GM12878 (cell line): ENCODE measurements around the gene MARVELD1. TPM values are rescaled to one million over a fixed set of nuclear protein-coding genes. Genes with fewer than 3 reads are reported as not detected.

Experiments
- ATAC-seq: fragments of 200-7000 bp; cut with Tn5 transposase; 3 replicates; pipeline ENCODE4 v1.9.1; 2020; ENCODE audit warnings: mild to moderate bottlenecking, moderate library complexity
- BruUV-seq: library from RNA; stranded (reverse); fragments of 400-500 nt; replicated peaks from 2 replicates; lab custom pipeline; 2021; lab: Mats Ljungman, UMichigan
- CTCF ChIA-PET: fragments of 300-600 bp; sonication (Branson Sonifier 250); formaldehyde crosslinking; extraction: SDS; loops from one replicate; lab custom pipeline; 2021; ENCODE audit warnings: inconsistent platforms; lab: Yijun Ruan, JAX
- POLR2A ChIA-PET: fragments of 350-600 bp; formaldehyde crosslinking; extraction: SDS; loops from one replicate; lab custom pipeline; 2021; ENCODE audit warnings: inconsistent platforms; lab: Charles Lee
- RAD21 ChIA-PET: fragments of 300-600 bp; sonication (Branson Sonifier 250); formaldehyde crosslinking; loops from one replicate; lab custom pipeline; 2023; ENCODE audit warnings: antibody characterized with exemption; ENCODE audit not compliant: unreplicated experiment; lab: Charles Lee
- SMC1A ChIA-PET: fragments of 300-600 bp; sonication (Branson Sonifier 250); formaldehyde crosslinking; loops from one replicate; lab custom pipeline; 2023; ENCODE audit not compliant: unreplicated experiment, uncharacterized antibody; lab: Charles Lee
- DNase-seq: peaks from one replicate; pipeline ENCODE4 v3.0.0-alpha.2; 2011; ENCODE audit warnings: low read depth, low spot score
- FAIRE-seq: peaks from 3 replicates; lab custom pipeline; 2011; peaks lifted over from hg19 to GRCh38; lab: Jason Lieb, UNC
- H2AFZ ChIP-seq: 2 replicates; pipeline ENCODE4 v1.6.0; 2011; ENCODE audit warnings: low read depth, low read length, control low read depth; ENCODE audit not compliant: control insufficient read depth
- H3K27ac ChIP-seq: 2 replicates; pipeline ENCODE4 v1.5.1; 2011; ENCODE audit warnings: control low read depth; ENCODE audit not compliant: control insufficient read depth, insufficient read depth
- H3K27me3 ChIP-seq, 2 experiments: replicated peaks in 1 of 2; 2 replicates each; pipeline versions ENCODE4 v1.6.0 to v1.6.1; 2011; ENCODE audit warnings: low read length in 1 of 2; ENCODE audit not compliant: control insufficient read depth in 2 of 2, insufficient read depth in 2 of 2
- H3K36me3 ChIP-seq, 2 experiments: 2 replicates each; pipeline ENCODE4 v1.5.1; 2011; ENCODE audit warnings: low read length in 1 of 2; ENCODE audit not compliant: control insufficient read depth in 2 of 2, insufficient read depth in 2 of 2
- H3K4me1 ChIP-seq: 2 replicates; pipeline ENCODE4 v1.6.1; 2011; ENCODE audit warnings: mild to moderate bottlenecking, low read length, moderate library complexity, mixed read lengths; ENCODE audit not compliant: control insufficient read depth, insufficient read depth
- H3K4me2 ChIP-seq: 2 replicates; pipeline ENCODE4 v1.6.0; 2011; ENCODE audit warnings: control low read depth; ENCODE audit not compliant: control insufficient read depth, insufficient read depth
- H3K4me3 ChIP-seq: fragments of 200-600 bp; sonication (generic); 2 replicates; pipeline ENCODE4 v1.5.1; 2016
- H3K79me2 ChIP-seq: 2 replicates; pipeline ENCODE4 v1.6.0; 2011; ENCODE audit warnings: low read length; ENCODE audit not compliant: control insufficient read depth, insufficient read depth
- H3K9ac ChIP-seq: 2 replicates; pipeline ENCODE4 v1.8.0; 2011; ENCODE audit warnings: low read length, control low read depth, mixed read lengths; ENCODE audit not compliant: control insufficient read depth, insufficient read depth
- H3K9me3 ChIP-seq: replicated peaks from 3 replicates; pipeline ENCODE4 v1.5.1; 2011; ENCODE audit warnings: mild to moderate bottlenecking, low read length; ENCODE audit not compliant: control insufficient read depth, insufficient read depth
- H4K20me1 ChIP-seq: 2 replicates; pipeline ENCODE4 v1.6.0; 2011; ENCODE audit not compliant: control insufficient read depth, insufficient read depth
- BRCA1 ChIP-seq: IDR thresholded peaks from 2 replicates; pipeline ENCODE4 v1.6.1; 2011; ENCODE audit warnings: low read depth, low read length, improper control_type of control experiment
- LARP7 ChIP-seq: fragments of 450-650 bp; IDR thresholded peaks from 2 replicates; pipeline ENCODE4 v1.6.1; 2017; ENCODE audit warnings: mild to moderate bottlenecking
- MTA2 ChIP-seq: fragments of 450-650 bp; IDR thresholded peaks from 2 replicates; pipeline ENCODE4 v1.6.1; 2016; ENCODE audit warnings: low read depth, mild to moderate bottlenecking, moderate library complexity
- MXI1 ChIP-seq: fragments of 150-350 bp; IDR thresholded peaks from 2 replicates; pipeline ENCODE4 v1.6.1; 2011; ENCODE audit warnings: low read depth, mild to moderate bottlenecking, inconsistent platforms, low read length, improper control_type of control experiment
- MYB ChIP-seq: fragments of 150-350 bp; IDR thresholded peaks from 2 replicates; pipeline ENCODE4 v1.6.1; 2014; ENCODE audit warnings: mild to moderate bottlenecking, low read depth, low read length, borderline replicate concordance
- NR2C1 ChIP-seq: fragments of 450-650 bp; IDR thresholded peaks from 2 replicates; pipeline ENCODE4 v1.6.1; 2017; ENCODE audit warnings: antibody characterized with exemption, mild to moderate bottlenecking, moderate library complexity
- POLR2AphosphoS2 ChIP-seq: IDR thresholded peaks from 2 replicates; pipeline ENCODE4 v1.6.1; 2011; ENCODE audit warnings: low read depth, mild to moderate bottlenecking, low read length, improper control_type of control experiment, moderate library complexity
- POLR2AphosphoS5 ChIP-seq: IDR thresholded peaks from 2 replicates; pipeline ENCODE4 v1.6.1; 2011; ENCODE audit warnings: mild to moderate bottlenecking, low read length, inconsistent platforms
- RELB ChIP-seq: fragments of 450-650 bp; IDR thresholded peaks from 2 replicates; pipeline ENCODE4 v1.6.1; 2017; ENCODE audit warnings: low read depth, mild to moderate bottlenecking, moderate library complexity
- RFX5 ChIP-seq: IDR thresholded peaks from 2 replicates; pipeline ENCODE4 v1.6.1; 2011; ENCODE audit warnings: low read depth, low read length, improper control_type of control experiment
- TCF3 ChIP-seq: IDR thresholded peaks from 2 replicates; pipeline ENCODE4 v1.6.1; 2012; ENCODE audit warnings: low read depth, mild to moderate bottlenecking, low read length, borderline replicate concordance; ENCODE audit not compliant: insufficient read depth
- ZBTB11 ChIP-seq: fragments of 450-650 bp; formaldehyde crosslinking; IDR thresholded peaks from 2 replicates; pipeline ENCODE4 v1.5.0; 2022; ENCODE audit warnings: mild to moderate bottlenecking, missing genetic modification characterization
- WGBS: methylation state at CpG from one replicate; pipeline ENCODE4 v1.1.6; 2016; ENCODE audit warnings: low lambda C conversion rate; ENCODE audit not compliant: insufficient replicate concordance, insufficient coverage; ENCODE audit errors: missing lambda C conversion rate; 5-methylcytosine and 5-hydroxymethylcytosine counted together
- in situ Hi-C: fragments of 300-500 bp; cut with MboI; formaldehyde crosslinking; loops from 9 replicates; pipeline ENCODE4 v1.14.3; 2018; ENCODE audit warnings: mixed read lengths
- intact Hi-C: fragments of 100-400 bp; cut with micrococcal nuclease; formaldehyde crosslinking; loops from one replicate; pipeline ENCODE4 v1.14.2; 2022; ENCODE audit not compliant: unreplicated experiment
- polyA plus RNA-seq, 11 experiments: library from polyadenylated mRNA; depleted of rRNA in 4 of 11; unstranded in 6 of 11; stranded (reverse) in 5 of 11; fragments of >200 nt; fragmentation: Nextera tagmentation in 4 of 11; fragmentation: Illumina TruSeq in 1 of 11; extraction: Ambion mirVana in 4 of 11; extraction: Trizol in 1 of 11; gene quantifications; 1 replicate in 1 of 11; 2 replicates in 10 of 11; pipeline versions ENCODE4 v1.2.1 to v1.2.3, GENCODE V29; 2011 to 2016; ENCODE audit warnings: inconsistent platforms in 2 of 11, missing spikeins in 2 of 11, low read depth in 1 of 11
- total RNA-seq, 4 experiments: library from RNA; depleted of rRNA in 3 of 4; stranded (reverse); fragments of >200 nt in 3 of 4; fragmentation: Illumina TruSeq in 1 of 4; extraction: Trizol in 1 of 4; gene quantifications; 2 replicates each; pipeline versions ENCODE4 v1.2.1 to v1.2.3, GENCODE V29; 2013 to 2021

Gene MARVELD1
- total and polyA plus RNA-seq, 10 of the 15 experiments (the other 5 are each of a cell fraction or from before 2014, with no cell fraction given): 0.54 to 8.4 (median 3.2) TPM

- no peak for TF ChIP-seq POLR2AphosphoS2
- no peak for TF ChIP-seq RELB
- TF ChIP-seq ZBTB11 (CRISPR knock-in tag): no peak
- TF ChIP-seq BRCA1: no peak
- TF ChIP-seq POLR2AphosphoS5: no peak
- TF ChIP-seq, all 136 proteins: peak for 0
Measured at GRCh38 chr10:97679594-97679993, 33.9 kb upstream of the MARVELD1 start (continued).

- ChIA-PET POLR2A (interaction anchor here (0.8 kb wide), 1 partner anchor 19 kb away, joined by 3 read pairs; no protein-coding TSS in a partner anchor), RAD21 (interaction anchor here (0.9 to 1.0 kb wide), 2 partner anchors 22 to 55 kb away, joined by 3 read pairs; partner anchors contain the start of gene ZFYVE27), SMC1A (interaction anchor here (1.5 to 5.9 kb wide), 3 partner anchors 22 to 52 kb away, joined by 3 to 38 read pairs (median 5); no protein-coding TSS in a partner anchor), CTCF (interaction anchor here (0.6 to 11.3 kb wide), 4 partner anchors 22 to 57 kb away, joined by 3 to 124 read pairs (median 60); partner anchors contain the start of gene ZFYVE27)
- no peaks in the 10 kb centered on the region for H3K79me2 ChIP-seq
- no peak overlapping the region for H3K9ac ChIP-seq
- BruUV-seq: no TSS peak
- H2AFZ ChIP-seq: no peak overlapping the region
- TF ChIP-seq MYB (no peak), TCF3 (no peak), RFX5 (no peak), NR2C1 (no peak), MTA2 (no peak), LARP7 (no peak), MXI1 (no peak)
- H3K27me3 ChIP-seq: no peaks in the 10 kb centered on the region; a peak in 1 of 4 replicates
- H3K27ac ChIP-seq: no peak overlapping the region
- H3K9me3 ChIP-seq: no peaks in the 10 kb centered on the region
- no peak overlapping the region for H3K4me2 ChIP-seq
- intact Hi-C loops: no loop called here
- no peak overlapping the region for H3K4me3 ChIP-seq
- H4K20me1 ChIP-seq: no peaks in the 10 kb centered on the region
- in situ Hi-C loops: no loop called here
- WGBS: 92% methylated on average over 4 of the region's 4 CpGs
- 0 out of 4 replicates have a peak, but pooled peaks cover 0 to 2% of the 10 kb centered on the region in 2 experiments for H3K36me3 ChIP-seq
- DNase-seq (no peak), FAIRE-seq (no peak), ATAC-seq (no peak)
- H3K4me1 ChIP-seq: peaks cover 22% of the 10 kb centered on the region
Measured at GRCh38 chr10:97682042-97682441, 31.5 kb upstream of the MARVELD1 start.
